Measurements from ENCODE around the gene SCAI. TPM values are rescaled to one million over a fixed set of nuclear protein-coding genes. Genes with fewer than 3 reads are reported as not detected.

SCAI gene
- total and polyA plus RNA-seq, 9 of the 15 experiments (the other 6 are each of a cell fraction or from before 2014, with no cell fraction given): 0.70 to 12.4 (median 4.2) TPM

DNA sequence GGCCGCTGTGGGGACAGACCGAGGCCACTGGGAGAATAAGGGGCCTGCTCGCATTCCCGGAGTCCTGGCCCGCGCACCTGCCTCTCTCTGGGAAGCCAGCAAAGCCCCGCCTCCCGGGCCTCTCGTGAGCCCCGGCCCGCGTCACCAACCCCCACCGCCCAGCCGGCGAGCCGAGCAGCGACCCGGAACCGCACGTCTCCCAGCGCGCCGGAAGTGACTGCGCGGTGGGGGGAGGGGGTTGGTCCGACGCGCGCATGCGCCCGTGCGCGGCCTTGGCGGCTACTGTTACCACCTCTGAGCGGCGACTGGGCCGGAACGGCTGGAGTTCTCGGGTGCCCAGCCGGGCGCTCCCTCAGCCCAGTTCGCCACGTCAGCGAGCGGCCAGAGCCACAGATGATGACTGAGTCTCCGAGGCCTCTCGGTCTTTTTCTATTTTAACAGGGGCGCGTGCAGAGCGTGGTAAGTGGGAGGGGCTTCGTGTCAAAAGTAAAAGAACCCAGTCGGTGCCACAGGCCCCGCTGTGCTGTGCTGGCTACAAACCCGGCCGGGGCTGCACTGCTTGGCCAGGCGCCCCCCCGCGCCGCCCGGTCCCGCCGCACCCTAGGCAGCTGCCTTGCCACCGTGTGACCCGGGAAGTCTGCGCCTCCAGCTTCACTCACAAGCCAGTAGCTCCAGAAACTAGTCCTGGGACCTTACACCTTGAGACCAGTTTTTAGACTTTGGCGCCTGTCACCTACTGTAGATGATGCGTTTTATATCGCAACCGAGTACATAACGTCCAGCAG lies 202.2 kb downstream of the SCAI start, which contains the start of gene GOLGA1 (continued):
- TF ChIP-seq SRSF3 (IDR thresholded peaks at IDR 0.05; ENCODE audit: insufficient read depth, low read length): peak; percentile 66; the same call in 1 of the 2 replicates
- peak; percentile 21 for TF ChIP-seq FUS (optimal IDR thresholded peaks at IDR 0.05; ENCODE audit: low read depth, low read length)
- TF ChIP-seq, protein P1, sequence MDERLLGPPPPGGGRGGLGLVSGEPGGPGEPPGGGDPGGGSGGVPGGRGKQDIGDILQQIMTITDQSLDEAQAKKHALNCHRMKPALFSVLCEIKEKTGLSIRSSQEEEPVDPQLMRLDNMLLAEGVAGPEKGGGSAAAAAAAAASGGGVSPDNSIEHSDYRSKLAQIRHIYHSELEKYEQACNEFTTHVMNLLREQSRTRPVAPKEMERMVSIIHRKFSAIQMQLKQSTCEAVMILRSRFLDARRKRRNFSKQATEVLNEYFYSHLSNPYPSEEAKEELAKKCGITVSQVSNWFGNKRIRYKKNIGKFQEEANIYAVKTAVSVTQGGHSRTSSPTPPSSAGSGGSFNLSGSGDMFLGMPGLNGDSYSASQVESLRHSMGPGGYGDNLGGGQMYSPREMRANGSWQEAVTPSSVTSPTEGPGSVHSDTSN (CRISPR knock-in tag; IDR thresholded peaks at IDR 0.05; ENCODE audit: low read depth): no peak
- TF ChIP-seq, protein P1 (tag; conservative IDR thresholded peaks at IDR 0.05; ENCODE audit: low read depth): no peak
- TF ChIP-seq CBFA2T3 (IDR thresholded peaks at IDR 0.05): no peak
- peak; percentile 88 for TF ChIP-seq BHLHE40 (IDR thresholded peaks at IDR 0.05; ENCODE audit: low read length)
- peak; percentile 44; the same call in 1 of the 2 replicates for TF ChIP-seq NCOR1 (IDR thresholded peaks at IDR 0.05)
- TF ChIP-seq RBBP5 (IDR thresholded peaks at IDR 0.05; ENCODE audit: borderline replicate concordance, insufficient read depth, low read length, poor library complexity, severe bottlenecking): peak; percentile 77
- no peak for TF ChIP-seq MTA2 (IDR thresholded peaks at IDR 0.05; ENCODE audit: low read depth)
- no peak for TF ChIP-seq ZNF253 (CRISPR knock-in tag; conservative IDR thresholded peaks at IDR 0.05)
- TF ChIP-seq ZBTB17 (CRISPR knock-in tag; IDR thresholded peaks at IDR 0.05): peak; percentile 12; the same call in 1 of the 2 replicates
- no peak for TF ChIP-seq KAT2B (IDR thresholded peaks at IDR 0.05; ENCODE audit: low read depth, low read length)
- 0 out of 2 replicates have a peak, but pooled peaks have one; percentile 16 for TF ChIP-seq NR1H2 (CRISPR knock-in tag; IDR thresholded peaks at IDR 0.05)
- TF ChIP-seq NFRKB (IDR thresholded peaks at IDR 0.05; ENCODE audit: low read depth): no peak
- no peak for TF ChIP-seq BACH1 (tag; IDR thresholded peaks at IDR 0.05)
- TF ChIP-seq ZNF347 (CRISPR knock-in tag; IDR thresholded peaks at IDR 0.05; ENCODE audit: low read depth): no peak
- TF ChIP-seq, protein P2, sequence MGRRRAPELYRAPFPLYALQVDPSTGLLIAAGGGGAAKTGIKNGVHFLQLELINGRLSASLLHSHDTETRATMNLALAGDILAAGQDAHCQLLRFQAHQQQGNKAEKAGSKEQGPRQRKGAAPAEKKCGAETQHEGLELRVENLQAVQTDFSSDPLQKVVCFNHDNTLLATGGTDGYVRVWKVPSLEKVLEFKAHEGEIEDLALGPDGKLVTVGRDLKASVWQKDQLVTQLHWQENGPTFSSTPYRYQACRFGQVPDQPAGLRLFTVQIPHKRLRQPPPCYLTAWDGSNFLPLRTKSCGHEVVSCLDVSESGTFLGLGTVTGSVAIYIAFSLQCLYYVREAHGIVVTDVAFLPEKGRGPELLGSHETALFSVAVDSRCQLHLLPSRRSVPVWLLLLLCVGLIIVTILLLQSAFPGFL (CRISPR knock-in tag; IDR thresholded peaks at IDR 0.05): no peak
- TF ChIP-seq ZNF239 (CRISPR knock-in tag; IDR thresholded peaks at IDR 0.05): no peak
- no peak for TF ChIP-seq SMARCA5 (IDR thresholded peaks at IDR 0.05)
- TF ChIP-seq SAFB2 (IDR thresholded peaks at IDR 0.05; ENCODE audit: borderline replicate concordance, low read depth, low read length, severe bottlenecking): no peak
- no peak for TF ChIP-seq ILK (tag; IDR thresholded peaks at IDR 0.05; ENCODE audit: borderline replicate concordance, low read depth)
- TF ChIP-seq NCOA6 (IDR thresholded peaks at IDR 0.05): no peak
- TF ChIP-seq CC2D1A (IDR thresholded peaks at IDR 0.05): no peak
- TF ChIP-seq, protein P3, sequence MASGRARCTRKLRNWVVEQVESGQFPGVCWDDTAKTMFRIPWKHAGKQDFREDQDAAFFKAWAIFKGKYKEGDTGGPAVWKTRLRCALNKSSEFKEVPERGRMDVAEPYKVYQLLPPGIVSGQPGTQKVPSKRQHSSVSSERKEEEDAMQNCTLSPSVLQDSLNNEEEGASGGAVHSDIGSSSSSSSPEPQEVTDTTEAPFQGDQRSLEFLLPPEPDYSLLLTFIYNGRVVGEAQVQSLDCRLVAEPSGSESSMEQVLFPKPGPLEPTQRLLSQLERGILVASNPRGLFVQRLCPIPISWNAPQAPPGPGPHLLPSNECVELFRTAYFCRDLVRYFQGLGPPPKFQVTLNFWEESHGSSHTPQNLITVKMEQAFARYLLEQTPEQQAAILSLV (tag; IDR thresholded peaks at IDR 0.05): no peak
- TF ChIP-seq CCNT2 (IDR thresholded peaks at IDR 0.05; ENCODE audit: borderline replicate concordance, extremely low read depth, insufficient read length, low read depth, low read length): peak; percentile 95
- TF ChIP-seq TCF7 (IDR thresholded peaks at IDR 0.05; ENCODE audit: borderline replicate concordance): no peak; the same call in 1 of the 2 replicates

Data from K562 (cell line).